SU-DHL-6 (cell line): ENCODE data around the gene PLPP1.

ENCODE experiments used
- EZH2phosphoT487 ChIP-seq: fragments of 200-600 bp; sonication (generic), shearing (Covaris generic); conservative IDR thresholded peaks from 2 replicates; pipeline ENCODE4 v1.6.1; 2018; ENCODE audit warnings: mild to moderate bottlenecking, antibody characterized with exemption, low read length, moderate library complexity, mixed read lengths
- TF ChIP-seq, protein P1 (sequence below): fragments of 200-600 bp; sonication (generic); IDR thresholded peaks from one replicate; pipeline ENCODE4 v1.5.1; 2017; ENCODE audit warnings: antibody characterized with exemption, mild to moderate bottlenecking, low read length, moderate library complexity; ENCODE audit not compliant: insufficient read depth, poor library complexity, severe bottlenecking

GRCh38 chr5:55453211-55453610, 81.6 kb downstream of the PLPP1 start:
- TF ChIP-seq EZH2phosphoT487, result no peak
- TF ChIP-seq, protein P1, sequence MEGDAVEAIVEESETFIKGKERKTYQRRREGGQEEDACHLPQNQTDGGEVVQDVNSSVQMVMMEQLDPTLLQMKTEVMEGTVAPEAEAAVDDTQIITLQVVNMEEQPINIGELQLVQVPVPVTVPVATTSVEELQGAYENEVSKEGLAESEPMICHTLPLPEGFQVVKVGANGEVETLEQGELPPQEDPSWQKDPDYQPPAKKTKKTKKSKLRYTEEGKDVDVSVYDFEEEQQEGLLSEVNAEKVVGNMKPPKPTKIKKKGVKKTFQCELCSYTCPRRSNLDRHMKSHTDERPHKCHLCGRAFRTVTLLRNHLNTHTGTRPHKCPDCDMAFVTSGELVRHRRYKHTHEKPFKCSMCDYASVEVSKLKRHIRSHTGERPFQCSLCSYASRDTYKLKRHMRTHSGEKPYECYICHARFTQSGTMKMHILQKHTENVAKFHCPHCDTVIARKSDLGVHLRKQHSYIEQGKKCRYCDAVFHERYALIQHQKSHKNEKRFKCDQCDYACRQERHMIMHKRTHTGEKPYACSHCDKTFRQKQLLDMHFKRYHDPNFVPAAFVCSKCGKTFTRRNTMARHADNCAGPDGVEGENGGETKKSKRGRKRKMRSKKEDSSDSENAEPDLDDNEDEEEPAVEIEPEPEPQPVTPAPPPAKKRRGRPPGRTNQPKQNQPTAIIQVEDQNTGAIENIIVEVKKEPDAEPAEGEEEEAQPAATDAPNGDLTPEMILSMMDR, result no peak
